IPS-18c (cell line): ENCODE data around the gene AGER.
"Not testable (repeated sequence)": the region's sequence is repeated elsewhere in the genome, so short reads cannot be mapped to it uniquely, and the experiment has no call there.

Source experiments
- H3K4me3 ChIP-seq: 2 replicates; pipeline ENCODE4 v1.7.0; 2013; ENCODE audit warnings: low read depth, mild to moderate bottlenecking, low read length, moderate library complexity; ENCODE audit not compliant: insufficient read depth
- H3K9me3 ChIP-seq: one replicate; pipeline ENCODE4 v1.6.1; 2013; ENCODE audit warnings: mild to moderate bottlenecking, low read length, moderate library complexity; ENCODE audit not compliant: control insufficient read depth, insufficient read depth

AGER gene

GRCh38 chr6:32203426-32204267, 19.6 kb upstream of the AGER start:
- no peak overlapping the region for H3K4me3 ChIP-seq
- H3K9me3 ChIP-seq = peaks cover 3% of the 10 kb centered on the region

DNA sequence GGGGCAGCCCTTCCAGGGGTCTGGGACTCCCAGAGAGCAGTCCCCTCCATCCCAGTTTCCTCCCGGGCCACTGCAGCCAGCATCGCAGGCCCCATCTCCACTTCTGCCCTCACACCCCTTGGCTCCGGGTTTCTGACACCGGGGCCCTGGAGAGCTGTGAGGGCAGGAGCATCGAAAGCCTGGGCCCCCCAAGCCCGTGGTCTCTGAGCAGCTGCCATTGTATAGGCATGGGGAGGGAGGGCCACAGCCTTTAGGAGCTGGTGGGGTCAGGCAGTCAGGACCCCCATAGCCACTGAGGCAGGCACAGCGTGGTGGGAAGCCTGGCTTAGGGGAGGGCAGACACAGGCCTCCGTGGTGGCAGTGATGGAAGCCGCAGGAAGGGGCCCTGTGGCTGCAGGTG, 18.1 kb upstream of the AGER start:
- H3K9me3 ChIP-seq = no peaks in the 10 kb centered on the region
- no peak overlapping the region for H3K4me3 ChIP-seq

- no peaks in the 10 kb centered on the region for H3K9me3 ChIP-seq
- no peak overlapping the region for H3K4me3 ChIP-seq
Observed at GRCh38 chr6:32200711-32201475, 16.8 kb upstream of the AGER start.

DNA sequence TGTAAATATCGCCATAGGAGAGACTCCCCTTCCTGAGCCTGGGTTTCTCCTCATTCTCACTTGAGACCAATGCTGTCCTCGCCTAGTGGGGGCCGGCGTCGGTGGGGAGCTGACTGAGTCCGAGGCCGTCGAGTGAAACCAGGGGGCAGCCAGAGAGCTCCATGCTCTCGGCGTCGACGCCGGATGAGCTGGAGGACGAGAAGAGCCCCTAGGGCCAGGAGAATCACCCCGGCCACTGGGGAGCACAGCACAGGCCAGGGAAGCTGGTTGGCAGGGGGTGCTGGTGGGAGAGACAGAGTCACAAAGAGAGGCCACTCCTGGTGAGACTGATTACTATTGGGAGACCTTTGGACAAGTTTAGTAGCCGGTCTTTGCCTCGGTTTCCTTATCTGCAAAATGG, 14.8 kb upstream of the AGER start:
- H3K9me3 ChIP-seq = no peaks in the 10 kb centered on the region
- H3K4me3 ChIP-seq = no peak overlapping the region

GRCh38 chr6:32198345-32198696, 14.3 kb upstream of the AGER start:
- Histone ChIP-seq H3K9me3 (no peaks in the 10 kb centered on the region), H3K4me3 (no peak overlapping the region)

DNA sequence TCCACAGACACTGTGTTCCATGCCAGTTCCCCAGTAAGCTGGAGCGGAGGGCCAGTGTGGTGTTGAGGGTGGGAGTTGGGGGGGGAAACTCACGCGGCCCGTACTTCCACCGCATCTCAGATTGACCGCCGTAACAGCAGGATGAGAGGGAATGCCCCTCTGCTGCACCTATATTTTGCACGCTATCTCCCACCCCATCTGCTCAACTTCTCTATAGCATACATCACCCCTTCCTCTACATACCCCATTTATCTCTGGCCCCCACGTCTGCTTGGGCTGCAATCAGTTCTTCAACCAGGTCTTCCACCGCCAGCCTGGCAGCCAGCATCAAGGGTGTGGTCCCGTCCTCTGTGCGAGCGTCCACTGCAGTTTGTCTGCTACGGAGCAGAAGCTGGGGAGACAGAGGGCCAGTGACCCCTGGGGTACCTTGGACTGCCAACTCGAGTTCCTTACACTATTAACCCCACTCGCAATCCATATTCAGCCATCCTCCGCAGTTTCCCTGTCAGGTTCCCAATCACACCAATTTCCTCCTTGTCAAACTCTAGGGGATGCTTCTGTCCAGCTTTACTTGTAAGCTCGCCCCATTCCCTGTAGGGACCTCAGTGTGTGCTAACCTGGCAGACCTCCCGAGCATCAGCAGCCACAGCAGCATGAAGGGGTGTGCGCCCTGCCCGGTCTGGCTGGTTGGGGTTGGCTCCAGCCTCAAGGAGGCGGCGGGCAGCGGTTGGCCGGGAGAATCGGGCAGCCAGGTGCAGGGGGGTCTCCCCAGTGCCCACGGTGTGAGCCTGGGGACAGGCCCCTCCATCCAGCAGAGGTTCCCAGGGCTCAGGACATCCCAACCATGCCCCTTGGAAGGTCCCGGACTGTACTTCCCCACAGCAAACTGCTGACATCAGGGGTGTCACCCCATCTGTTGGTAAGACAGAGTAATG, 12.9 kb upstream of the AGER start:
- Histone ChIP-seq H3K4me3 (peak overlapping the region; percentile 97), H3K9me3 (no peaks in the 10 kb centered on the region)

- no peaks in the 10 kb centered on the region for H3K9me3 ChIP-seq
- H3K4me3 ChIP-seq = peak overlapping the region; percentile 97
Observed at GRCh38 chr6:32195902-32196681, 12.0 kb upstream of the AGER start.

- H3K4me3 ChIP-seq = peak overlapping the region; percentile 97; the same call in 1 of the 2 replicates
Observed at GRCh38 chr6:32195652-32195901, 11.5 kb upstream of the AGER start.

DNA sequence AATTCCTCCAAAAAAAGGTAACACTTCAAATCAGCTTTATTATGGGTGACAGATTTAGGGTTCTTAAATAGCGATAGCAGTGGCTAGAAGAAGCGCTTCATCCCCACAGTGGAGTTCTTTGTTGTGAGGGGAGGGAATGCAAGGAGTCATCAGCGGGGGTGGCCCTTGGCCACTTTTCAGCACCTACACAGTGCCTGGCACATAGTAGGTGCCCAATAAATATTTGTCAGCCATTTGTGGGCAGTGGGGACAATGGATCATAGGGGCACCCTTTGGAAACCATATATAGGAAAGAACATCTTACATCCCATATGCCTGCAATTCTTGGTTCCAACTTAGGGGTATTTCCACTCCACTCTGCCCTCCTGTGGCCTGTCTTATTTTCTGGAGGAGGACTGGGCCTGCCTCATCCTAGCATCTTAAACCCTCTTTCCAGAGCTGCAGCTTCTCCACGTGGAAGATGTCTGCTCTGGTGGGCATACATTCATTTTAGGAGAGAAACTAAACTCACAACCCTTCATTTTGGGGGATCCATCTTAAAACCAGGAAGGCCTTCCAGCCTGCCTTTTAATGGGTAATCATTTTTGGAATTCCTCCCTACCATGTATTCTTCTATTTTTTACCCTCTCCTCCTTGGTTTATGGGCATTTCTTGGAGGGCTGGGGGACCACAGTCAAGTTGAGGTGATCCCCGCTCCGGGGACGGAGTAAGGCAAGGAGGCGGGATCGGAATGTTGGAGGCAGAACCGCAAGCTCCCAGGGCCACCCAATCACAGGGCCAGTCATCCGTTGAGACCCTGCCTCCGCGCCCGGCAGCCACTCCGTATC, 11.0 kb upstream of the AGER start:
- Histone ChIP-seq H3K9me3 (no peaks in the 10 kb centered on the region), H3K4me3 (peak overlapping the region; percentile 51)

More at GRCh38 chr6:32195652-32195901, 11.5 kb upstream of the AGER start:
- no peaks in the 10 kb centered on the region for H3K9me3 ChIP-seq

GRCh38 chr6:32194388-32194787, 10.3 kb upstream of the AGER start:
- Histone ChIP-seq H3K9me3 (no peaks in the 10 kb centered on the region), H3K4me3 (no peak overlapping the region)

DNA sequence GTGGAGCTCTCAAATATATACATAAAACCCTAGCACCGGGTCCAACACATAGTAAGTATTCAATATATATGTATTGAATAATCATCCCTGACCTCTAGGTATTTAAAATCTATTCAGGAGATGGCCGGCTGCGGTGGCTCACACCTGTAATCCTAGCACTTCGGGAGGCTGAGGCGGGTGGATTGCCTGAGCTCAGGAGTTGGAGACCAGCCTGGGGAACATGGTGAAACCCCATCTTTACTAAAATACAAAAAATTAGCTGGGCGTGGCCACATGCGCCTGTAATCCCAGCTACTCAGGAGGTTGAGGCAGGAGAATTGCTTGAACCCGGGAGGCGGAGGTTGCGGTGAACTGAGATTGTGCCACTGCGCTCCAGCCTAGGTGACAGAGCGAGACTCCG, 9.0 kb upstream of the AGER start:
- not testable (repeated sequence) for H3K4me3 ChIP-seq, H3K9me3 ChIP-seq

- Histone ChIP-seq H3K4me3 (no peak within 1 kb of the TSS; the same call in none of the 2 replicates), H3K9me3 (no peaks in the 10 kb centered on the region)
Observed at GRCh38 chr6:32192608-32193039, 8.6 kb upstream of the AGER start, which contains the start of gene GPSM3. TSS of gene GPSM3 (minus strand) at chr6:32192643. CDS start at chr6:32192513, 130 bp downstream.

- Histone ChIP-seq H3K9me3 (no peaks in the 10 kb centered on the region), H3K4me3 (no peak overlapping the region; the same call in none of the 2 replicates)
Observed at GRCh38 chr6:32191696-32192607, 7.9 kb upstream of the AGER start.

- Histone ChIP-seq H3K4me3 (peak overlapping the region; percentile 15; the same call in 1 of the 2 replicates), H3K9me3 (no peaks in the 10 kb centered on the region)
Observed at GRCh38 chr6:32190911-32191677, 7.0 kb upstream of the AGER start.
